HepG2 (cell line): ENCODE measurements around the gene NCKIPSD. TPM values are rescaled to one million over a fixed set of nuclear protein-coding genes. Genes with fewer than 3 reads are reported as not detected.

Experiments
- FOXK1 ChIP-seq: sonication (generic); formaldehyde crosslinking; IDR thresholded peaks from 2 replicates; pipeline ENCODE4 v1.4.0; 2020; ENCODE audit warnings: low read depth, missing genetic modification reagents, borderline replicate concordance
- FOXM1 ChIP-seq: sonication (generic); formaldehyde crosslinking; IDR thresholded peaks from 2 replicates; pipeline ENCODE4 v1.5.0; 2020; ENCODE audit warnings: missing genetic modification reagents
- MED8 ChIP-seq: sonication (generic); formaldehyde crosslinking; IDR thresholded peaks from 2 replicates; pipeline ENCODE4 v1.8.1; 2023; ENCODE audit warnings: mild to moderate bottlenecking, missing genetic modification reagents; ENCODE audit not compliant: insufficient replicate concordance
- TBP ChIP-seq: sonication (generic); formaldehyde crosslinking; IDR thresholded peaks from 2 replicates; pipeline ENCODE4 v1.5.0; 2020; ENCODE audit warnings: missing genetic modification reagents
- TCF12 ChIP-seq, 2 experiments: fragments of 450-650 bp in 1 of 2; sonication (generic) in 1 of 2; formaldehyde crosslinking in 1 of 2; IDR thresholded peaks; 2 replicates each; pipeline versions ENCODE4 v1.6.1 to v1.8.0; 2017 to 2022; ENCODE audit warnings: antibody characterized with exemption in 1 of 2, mild to moderate bottlenecking in 1 of 2, missing genetic modification reagents in 1 of 2, moderate library complexity in 1 of 2
- ZBTB40 ChIP-seq, 2 experiments: fragments of 450-650 bp in 1 of 2; sonication (generic) in 1 of 2; formaldehyde crosslinking in 1 of 2; IDR thresholded peaks; 2 replicates each; pipeline versions ENCODE4 v1.6.1 to v1.8.0; 2016 to 2022; ENCODE audit warnings: antibody characterized with exemption in 1 of 2, mild to moderate bottlenecking in 1 of 2, missing genetic modification reagents in 1 of 2
- ZNF577 ChIP-seq: sonication (generic); formaldehyde crosslinking; IDR thresholded peaks from 2 replicates; pipeline ENCODE4 v1.4.0; 2020; ENCODE audit warnings: mild to moderate bottlenecking, low read depth, missing genetic modification reagents, borderline replicate concordance
- polyA plus RNA-seq, 8 experiments: library from polyadenylated mRNA; depleted of rRNA in 3 of 8; stranded (reverse) in 7 of 8; unstranded in 1 of 8; fragments of >200 nt; fragmentation: Illumina TruSeq in 4 of 8; extraction: Trizol in 4 of 8; gene quantifications; 2 replicates each; pipeline versions ENCODE4 v1.2.1 to v1.2.3, GENCODE V29; 2011 to 2016; ENCODE audit warnings: low read depth in 4 of 8, missing spikeins in 1 of 8, mixed read lengths in 1 of 8; ENCODE audit not compliant: insufficient read depth in 1 of 8
- total RNA-seq, 5 experiments: library from RNA; depleted of rRNA; stranded (reverse); fragments of >200 nt; fragmentation: Illumina TruSeq; extraction: Trizol; gene quantifications; 2 replicates each; pipeline ENCODE4 v1.2.3, GENCODE V29; 2016; ENCODE audit warnings: low read depth in 1 of 5

The NCKIPSD gene
- total and polyA plus RNA-seq, 2 of the 13 experiments (the other 11 are each of a cell fraction or from before 2014, with no cell fraction given), result 13.5 to 35.2 TPM

- TF ChIP-seq ZBTB40 (IDR thresholded peaks at IDR 0.05) (no peak), ZBTB40 (CRISPR knock-in tag; IDR thresholded peaks at IDR 0.05) (no peak), MED8 (CRISPR knock-in tag) (no peak), FOXK1 (CRISPR knock-in tag) (no peak), TBP (no peak), FOXM1 (CRISPR knock-in tag) (no peak), ZNF577 (no peak), TCF12 (IDR thresholded peaks at IDR 0.05) (no peak), TCF12 (CRISPR knock-in tag; IDR thresholded peaks at IDR 0.05) (no peak)
Measured at GRCh38 chr3:48630833-48631232, 54.9 kb downstream of the NCKIPSD start (continued).
